GM12865 (cell line): Measurements from ENCODE around the gene PCLO.
"Not testable (repeated sequence)": the region's sequence is repeated elsewhere in the genome, so short reads cannot be mapped to it uniquely, and the experiment has no call there.

Source experiments
- DNase-seq: peaks from one replicate; pipeline ENCODE4 v3.0.0; 2010; ENCODE audit warnings: low read depth
- H3K4me3 ChIP-seq: 2 replicates; pipeline ENCODE4 v1.5.1; 2011; ENCODE audit warnings: mild to moderate bottlenecking, low read depth, low read length, control low read depth
- TF ChIP-seq, protein P1 (sequence below): IDR thresholded peaks from 2 replicates; pipeline ENCODE4 v1.5.1; 2011; ENCODE audit warnings: low read length, control low read depth, low read depth, inconsistent platforms; ENCODE audit not compliant: insufficient read depth; ENCODE audit errors: missing control alignments

The PCLO gene

GRCh38 chr7:83036130-83036529 lies 126.6 kb downstream of the PCLO start:
- no peak overlapping the region for H3K4me3 ChIP-seq
- DNase-seq = no peak
- TF ChIP-seq, protein P1, sequence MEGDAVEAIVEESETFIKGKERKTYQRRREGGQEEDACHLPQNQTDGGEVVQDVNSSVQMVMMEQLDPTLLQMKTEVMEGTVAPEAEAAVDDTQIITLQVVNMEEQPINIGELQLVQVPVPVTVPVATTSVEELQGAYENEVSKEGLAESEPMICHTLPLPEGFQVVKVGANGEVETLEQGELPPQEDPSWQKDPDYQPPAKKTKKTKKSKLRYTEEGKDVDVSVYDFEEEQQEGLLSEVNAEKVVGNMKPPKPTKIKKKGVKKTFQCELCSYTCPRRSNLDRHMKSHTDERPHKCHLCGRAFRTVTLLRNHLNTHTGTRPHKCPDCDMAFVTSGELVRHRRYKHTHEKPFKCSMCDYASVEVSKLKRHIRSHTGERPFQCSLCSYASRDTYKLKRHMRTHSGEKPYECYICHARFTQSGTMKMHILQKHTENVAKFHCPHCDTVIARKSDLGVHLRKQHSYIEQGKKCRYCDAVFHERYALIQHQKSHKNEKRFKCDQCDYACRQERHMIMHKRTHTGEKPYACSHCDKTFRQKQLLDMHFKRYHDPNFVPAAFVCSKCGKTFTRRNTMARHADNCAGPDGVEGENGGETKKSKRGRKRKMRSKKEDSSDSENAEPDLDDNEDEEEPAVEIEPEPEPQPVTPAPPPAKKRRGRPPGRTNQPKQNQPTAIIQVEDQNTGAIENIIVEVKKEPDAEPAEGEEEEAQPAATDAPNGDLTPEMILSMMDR = no peak

- H3K4me3 ChIP-seq = no peak overlapping the region
- no peak for DNase-seq
- TF ChIP-seq, protein P1 = no peak
Observed at GRCh38 chr7:83032195-83032594, 130.5 kb downstream of the PCLO start.

- DNase-seq, H3K4me3 ChIP-seq: not testable (repeated sequence)
Observed at GRCh38 chr7:83023817-83024665, 138.6 kb downstream of the PCLO start.

DNA sequence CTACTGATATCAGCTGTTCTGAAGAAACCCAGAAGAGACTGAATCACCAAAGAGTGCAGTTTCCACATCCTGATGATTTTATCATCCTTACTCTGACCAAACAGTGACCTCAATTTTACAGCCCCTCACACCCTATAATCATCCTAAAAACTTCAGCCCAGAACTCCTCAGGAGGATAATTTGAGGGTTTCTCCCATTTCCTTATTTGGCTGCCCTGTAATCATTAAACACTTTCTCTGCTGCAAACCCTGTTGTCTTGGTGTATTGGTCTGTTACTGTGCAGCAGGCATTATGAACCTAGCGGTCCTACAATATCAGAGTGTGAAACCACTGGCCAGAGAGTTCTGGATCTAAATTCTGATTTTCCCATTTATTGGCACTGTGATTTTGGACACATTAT lies 141.7 kb downstream of the PCLO start:
- no peak for DNase-seq
- no peak overlapping the region for H3K4me3 ChIP-seq
- TF ChIP-seq, protein P1 = no peak

GRCh38 chr7:83020161-83020560 lies 142.5 kb downstream of the PCLO start:
- no peak overlapping the region for H3K4me3 ChIP-seq
- TF ChIP-seq, protein P1 = no peak
- DNase-seq = no peak

- TF ChIP-seq, protein P1 = no peak
- DNase-seq = no peak
- H3K4me3 ChIP-seq = no peak overlapping the region
Observed at GRCh38 chr7:83015916-83016315, 146.8 kb downstream of the PCLO start.

- TF ChIP-seq, protein P1 = no peak
- no peak for DNase-seq
- H3K4me3 ChIP-seq = no peak overlapping the region
Observed at GRCh38 chr7:83014546-83014945, 148.1 kb downstream of the PCLO start.
